Measurements from ENCODE around the gene MDP1.

- TF ChIP-seq CTCF (IDR thresholded peaks at IDR 0.05; ENCODE audit: low read length) (no peak), EZH2 (IDR thresholded peaks at IDR 0.05; ENCODE audit: borderline replicate concordance, low read length) (no peak)
Measured at GRCh38 chr14:24234095-24235005, 18.5 kb upstream of the MDP1 start.
